Nucleus accumbens (tissue), 56 donors: ENCODE data around the gene NR2F1-AS1.

Experiments used
- DNase-seq, 56 donors: peaks; one replicate each; lab custom pipeline; 2025; lab: John Stamatoyannopoulos, UW

Gene NR2F1-AS1

GRCh38 chr5:93603793-93604643 is 23.0 kb upstream of the NR2F1-AS1 start:
- DNase-seq, result peak in 4 of 56 donors; percentile 18 to 37 (median 30)

- no peak for DNase-seq
Measured at GRCh38 chr5:93603078-93603792, 22.2 kb upstream of the NR2F1-AS1 start.

GRCh38 chr5:93602241-93603077 is 21.4 kb upstream of the NR2F1-AS1 start:
- DNase-seq, result no peak

- DNase-seq, result no peak
Measured at GRCh38 chr5:93601802-93602155, 20.8 kb upstream of the NR2F1-AS1 start.

- DNase-seq, result no peak
Measured at GRCh38 chr5:93601071-93601801, 20.2 kb upstream of the NR2F1-AS1 start.

- DNase-seq, result no peak
Measured at GRCh38 chr5:93600409-93601070, 19.5 kb upstream of the NR2F1-AS1 start.

- DNase-seq, result no peak
Measured at GRCh38 chr5:93599399-93600120, 18.5 kb upstream of the NR2F1-AS1 start.

GRCh38 chr5:93599001-93599379 is 18.0 kb upstream of the NR2F1-AS1 start:
- DNase-seq, result no peak

- DNase-seq, result no peak
Measured at GRCh38 chr5:93598091-93599000, 17.3 kb upstream of the NR2F1-AS1 start.

GRCh38 chr5:93596676-93597490 is 15.9 kb upstream of the NR2F1-AS1 start:
- DNase-seq, result no peak

- no peak for DNase-seq
Measured at GRCh38 chr5:93596310-93596675, 15.3 kb upstream of the NR2F1-AS1 start.

- DNase-seq, result no peak
Measured at GRCh38 chr5:93595420-93596147, 14.6 kb upstream of the NR2F1-AS1 start.

GRCh38 chr5:93594591-93595419 is 13.8 kb upstream of the NR2F1-AS1 start:
- DNase-seq, result no peak

- DNase-seq, result no peak
Measured at GRCh38 chr5:93593476-93594131, 12.6 kb upstream of the NR2F1-AS1 start.

GRCh38 chr5:93592883-93593282 is 11.9 kb upstream of the NR2F1-AS1 start:
- no peak for DNase-seq
